Mesothelial cell of epicardium (in vitro differentiated cells): ENCODE data around the gene ARFGAP3. TPM values are rescaled to one million over a fixed set of nuclear protein-coding genes. Genes with fewer than 3 reads are reported as not detected.
"Not testable (repeated sequence)": the region's sequence is repeated elsewhere in the genome, so short reads cannot be mapped to it uniquely, and the experiment has no call there.

Source experiments
- DNase-seq, 2 experiments: peaks; one replicate each; pipeline ENCODE4 v3.0.0; 2021; ENCODE audit warnings: low spot score in 2 of 2; ENCODE audit not compliant: unreplicated experiment in 2 of 2
- H3K27ac Mint-ChIP-seq: 2 replicates; pipeline ENCODE4 v1.8.0; 2021; ENCODE audit warnings: mixed read lengths
- H3K27me3 Mint-ChIP-seq: 2 replicates; pipeline ENCODE4 v1.8.0; 2021; ENCODE audit warnings: low read depth, mixed read lengths
- H3K36me3 Mint-ChIP-seq: 2 replicates; pipeline ENCODE4 v1.8.0; 2021; ENCODE audit warnings: mixed read lengths
- H3K4me1 Mint-ChIP-seq: 2 replicates; pipeline ENCODE4 v1.8.0; 2021; ENCODE audit warnings: mixed read lengths
- H3K4me3 Mint-ChIP-seq: 2 replicates; pipeline ENCODE4 v1.8.0; 2021; ENCODE audit warnings: mild to moderate bottlenecking, moderate library complexity, mixed read lengths
- H3K9me3 Mint-ChIP-seq: 2 replicates; pipeline ENCODE4 v1.8.0; 2021; ENCODE audit warnings: mixed read lengths
- CTCF ChIP-seq: fragments of 200-600 bp; sonication (generic); IDR thresholded peaks from one replicate; pipeline ENCODE4 v1.5.0; 2021; ENCODE audit warnings: antibody characterized with exemption; ENCODE audit not compliant: unreplicated experiment
- total RNA-seq: library from RNA; stranded (reverse); gene quantifications from 3 replicates; pipeline ENCODE4 v1.2.1, GENCODE V29; 2021

ARFGAP3 gene
- total RNA-seq, 1 donor from 2014 or later = 33.4 TPM

- DNase-seq = no peak
- H3K27me3 Mint-ChIP-seq = no peaks in the 10 kb centered on the region
- H3K4me3 Mint-ChIP-seq = no peak overlapping the region
- peaks cover 6% of the 10 kb centered on the region for H3K4me1 Mint-ChIP-seq
- H3K9me3 Mint-ChIP-seq = no peaks in the 10 kb centered on the region
- no peak overlapping the region for H3K27ac Mint-ChIP-seq
- TF ChIP-seq CTCF = no peak
- H3K36me3 Mint-ChIP-seq = no peaks in the 10 kb centered on the region
Observed at GRCh38 chr22:42763965-42764480, 93.0 kb downstream of the ARFGAP3 start.

- no peak for DNase-seq
- H3K4me3 Mint-ChIP-seq = no peak overlapping the region
- no peaks in the 10 kb centered on the region for H3K36me3 Mint-ChIP-seq
- H3K27me3 Mint-ChIP-seq = peaks cover 12% of the 10 kb centered on the region
- no peak for TF ChIP-seq CTCF
- H3K4me1 Mint-ChIP-seq = no peaks in the 10 kb centered on the region
- no peak overlapping the region for H3K27ac Mint-ChIP-seq
- H3K9me3 Mint-ChIP-seq = no peaks in the 10 kb centered on the region
Observed at GRCh38 chr22:42760806-42761565, 96.1 kb downstream of the ARFGAP3 start.

- no peak for TF ChIP-seq CTCF
- Mint-ChIP-seq H3K36me3 (no peaks in the 10 kb centered on the region), H3K27me3 (peaks cover 12% of the 10 kb centered on the region), H3K4me1 (no peaks in the 10 kb centered on the region), H3K4me3 (no peak overlapping the region), H3K9me3 (no peaks in the 10 kb centered on the region), H3K27ac (no peak overlapping the region)
- DNase-seq = no peak
Observed at GRCh38 chr22:42758931-42759629, 98.0 kb downstream of the ARFGAP3 start.

- not testable (repeated sequence) for H3K36me3 Mint-ChIP-seq, H3K27ac Mint-ChIP-seq, H3K4me1 Mint-ChIP-seq, H3K4me3 Mint-ChIP-seq, DNase-seq, H3K9me3 Mint-ChIP-seq
- H3K27me3 Mint-ChIP-seq = peaks cover 12% of the 10 kb centered on the region
Observed at GRCh38 chr22:42755553-42755952, 101.5 kb downstream of the ARFGAP3 start.

- not testable (repeated sequence) for H3K9me3 Mint-ChIP-seq, DNase-seq, H3K27ac Mint-ChIP-seq, H3K4me1 Mint-ChIP-seq, H3K36me3 Mint-ChIP-seq, H3K4me3 Mint-ChIP-seq
- peaks cover 12% of the 10 kb centered on the region for H3K27me3 Mint-ChIP-seq
Observed at GRCh38 chr22:42755121-42755520, 102.0 kb downstream of the ARFGAP3 start.

- Mint-ChIP-seq H3K9me3 (no peaks in the 10 kb centered on the region), H3K27ac (no peak overlapping the region), H3K27me3 (peaks cover 12% of the 10 kb centered on the region), H3K36me3 (no peaks in the 10 kb centered on the region), H3K4me1 (no peaks in the 10 kb centered on the region), H3K4me3 (no peak overlapping the region)
- TF ChIP-seq CTCF = no peak
- DNase-seq = no peak
Observed at GRCh38 chr22:42754658-42755057, 102.4 kb downstream of the ARFGAP3 start.
